ENCODE data around the gene MALT1.

Gene MALT1

DNA sequence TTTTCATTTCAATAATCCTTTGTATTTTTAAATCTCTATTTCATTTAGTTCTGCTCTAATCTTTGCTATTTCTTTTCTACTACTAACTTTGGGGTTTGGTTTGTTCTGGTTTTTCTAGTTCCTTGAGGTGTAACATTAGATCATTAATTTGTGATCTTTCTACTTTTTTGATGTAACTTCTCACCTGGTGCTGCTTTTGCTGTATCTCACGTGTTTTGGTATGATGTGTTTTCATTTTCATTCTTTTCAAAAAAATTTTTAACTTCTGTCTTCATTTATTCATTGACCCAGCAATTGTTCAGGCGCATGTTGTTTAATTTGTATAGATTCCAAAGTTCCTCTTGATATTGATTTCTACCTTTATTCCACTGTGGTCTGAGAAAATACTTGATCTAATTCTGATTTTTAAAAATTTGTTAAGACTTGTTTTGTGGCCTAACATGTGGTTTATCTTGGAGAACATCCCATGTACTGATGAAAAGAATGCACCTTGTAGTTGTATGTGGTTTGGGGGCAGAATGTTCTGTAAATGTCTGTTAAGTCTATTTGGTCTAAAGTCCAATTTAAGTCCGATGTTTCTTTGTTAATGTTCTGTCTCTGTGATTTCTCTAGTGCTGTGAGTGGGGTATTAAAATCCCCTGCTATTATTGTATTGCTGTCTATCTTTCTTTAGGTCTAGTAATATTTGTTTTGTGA is 17.3 kb upstream of the MALT1 start:
- no peak for DNase-seq (ENCODE audit: low read depth in 2 of 2)

DNA sequence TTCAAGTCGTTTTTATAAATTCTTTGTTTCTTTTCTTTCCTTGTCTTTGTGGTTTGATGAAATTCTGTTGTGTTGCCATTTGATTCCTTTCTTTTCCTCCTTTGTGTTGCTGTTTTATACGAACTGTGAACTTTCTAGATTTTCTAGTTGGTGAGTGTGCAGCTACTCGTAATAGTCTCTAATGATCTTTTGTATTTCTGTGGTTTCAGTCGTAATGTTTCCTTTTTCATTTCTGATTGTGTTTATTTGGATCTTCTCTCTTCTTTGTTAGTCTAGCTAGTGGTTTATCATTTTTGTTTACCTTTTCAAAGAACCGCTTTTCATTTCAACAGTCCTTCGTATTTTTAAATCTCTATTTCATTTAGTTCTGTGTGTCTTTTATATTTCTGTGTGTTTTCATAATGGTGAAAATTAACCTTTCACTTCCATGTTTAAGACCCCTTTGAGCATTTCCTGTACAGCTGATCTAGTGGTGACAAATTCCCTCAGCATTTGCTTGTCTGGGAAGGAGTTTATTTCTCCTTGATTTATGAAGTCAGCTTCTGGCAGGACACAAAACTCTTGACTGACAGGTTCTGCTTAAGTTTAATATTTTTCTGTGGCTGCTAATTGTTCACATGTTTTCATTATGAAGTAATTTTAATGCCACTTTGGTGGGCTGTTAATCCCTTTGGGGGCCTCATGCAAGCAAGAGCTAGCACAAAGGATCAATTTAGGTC is 16.2 kb upstream of the MALT1 start:
- no peak for DNase-seq (ENCODE audit: low read depth in 2 of 2)

- no peak for DNase-seq (ENCODE audit: low read depth in 2 of 2)
Observed at GRCh38 chr18:58657081-58657480, 14.2 kb upstream of the MALT1 start.

DNA sequence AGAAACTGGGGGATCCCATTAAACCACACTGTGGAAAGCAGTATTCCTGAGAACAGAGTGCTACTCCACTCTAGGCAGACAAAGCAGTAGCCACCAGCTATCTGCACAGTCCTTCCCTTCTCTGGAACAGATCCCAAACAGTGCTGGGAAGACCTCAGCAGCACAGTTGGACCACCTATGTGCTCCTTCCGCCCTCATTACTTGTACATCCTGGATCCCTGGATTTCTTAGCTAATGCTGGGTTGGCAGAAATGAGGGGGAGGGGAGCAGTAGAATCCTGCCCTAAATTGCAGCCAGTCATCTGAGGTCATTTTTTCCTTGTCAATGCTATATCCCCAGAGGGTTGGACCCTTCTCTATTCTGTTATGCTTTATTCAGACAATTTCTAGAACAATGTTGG is 13.8 kb upstream of the MALT1 start:
- DNase-seq (ENCODE audit: low read depth in 2 of 2) = no peak

- DNase-seq (ENCODE audit: low read depth in 2 of 2) = no peak
Observed at GRCh38 chr18:58659691-58660090, 11.6 kb upstream of the MALT1 start.

GRCh38 chr18:58660915-58661314 is 10.3 kb upstream of the MALT1 start:
- DNase-seq (ENCODE audit: low read depth in 2 of 2) = no peak

DNA sequence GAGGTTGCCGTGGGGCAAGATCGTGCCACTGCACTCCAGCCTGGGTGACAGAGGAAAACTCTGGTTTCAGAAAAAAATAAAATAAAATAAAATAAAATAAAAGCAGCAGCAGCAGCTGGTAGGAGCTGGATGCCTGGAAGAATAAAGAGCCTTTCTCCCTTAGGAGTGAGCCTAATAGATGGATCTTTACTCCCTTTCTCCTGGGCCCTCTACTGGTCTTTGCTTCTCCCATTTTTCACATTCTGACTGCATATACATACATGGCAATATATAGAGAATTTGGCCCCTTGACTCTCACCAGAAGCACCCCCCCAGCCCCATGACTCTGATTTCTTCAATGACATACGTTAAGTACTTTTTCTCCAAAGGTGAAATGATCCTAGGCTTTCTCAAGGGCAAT is 9.8 kb upstream of the MALT1 start:
- no peak for DNase-seq (ENCODE audit: low read depth in 2 of 2)

GRCh38 chr18:58662118-58662517 is 9.1 kb upstream of the MALT1 start:
- no peak for DNase-seq (ENCODE audit: low read depth in 2 of 2)

DNA sequence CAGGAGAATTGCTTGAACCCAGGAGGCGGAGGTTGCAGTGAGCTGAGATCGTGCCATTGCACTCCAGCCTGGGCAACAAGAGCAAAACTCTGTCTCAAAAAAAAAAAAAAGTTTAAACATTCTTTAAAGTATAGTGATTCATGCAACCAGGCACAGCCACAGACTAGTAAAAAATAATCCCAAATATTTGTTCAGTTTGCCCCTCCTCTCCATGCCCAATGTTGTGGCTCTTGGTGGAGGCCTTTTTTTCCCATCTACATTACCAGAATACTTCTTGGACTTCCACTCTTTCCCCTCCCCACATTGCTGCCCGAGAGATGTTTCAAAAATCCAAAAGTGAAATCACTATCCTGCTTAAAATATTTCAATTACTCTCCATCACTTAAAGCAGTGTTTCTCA is 5.1 kb upstream of the MALT1 start:
- DNase-seq (ENCODE audit: low read depth in 2 of 2) = no peak

- DNase-seq (ENCODE audit: low read depth in 2 of 2) = no peak
Observed at GRCh38 chr18:58668211-58668610, 3.1 kb upstream of the MALT1 start.

- no peak for DNase-seq (ENCODE audit: low read depth in 2 of 2)
Observed at GRCh38 chr18:58668897-58669296, 2.4 kb upstream of the MALT1 start.

DNA sequence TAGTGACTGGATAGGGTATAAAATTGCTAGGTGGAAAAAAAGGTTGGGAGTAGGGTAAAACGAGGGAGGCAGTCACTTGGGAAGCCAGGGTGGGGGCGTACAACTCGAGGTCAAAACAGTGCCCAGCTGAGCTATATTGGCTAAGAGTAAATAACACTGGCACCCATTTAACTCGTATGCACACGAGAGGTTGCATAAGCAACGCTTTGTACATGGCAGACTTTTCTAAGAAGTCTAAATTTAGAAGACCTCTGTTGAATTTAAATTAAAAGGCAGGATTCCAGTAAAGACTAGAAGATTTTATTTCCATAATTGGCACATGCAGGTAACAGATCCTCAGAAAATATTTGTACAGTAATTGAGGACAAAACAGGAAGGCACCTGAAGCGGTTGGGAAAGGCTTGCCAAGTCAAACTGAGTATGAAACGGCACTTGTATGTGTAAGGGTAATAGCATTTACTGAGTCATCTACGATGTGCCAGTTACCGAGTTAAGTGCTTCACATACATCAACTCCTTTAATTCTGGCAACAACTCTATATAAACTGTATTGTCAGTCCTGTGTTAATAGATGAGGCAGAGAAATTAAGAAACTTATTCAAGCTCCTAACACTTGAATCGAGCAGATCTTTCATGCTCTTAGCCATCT is 1.4 kb upstream of the MALT1 start:
- DNase-seq (ENCODE audit: low read depth in 2 of 2) = no peak

DNA sequence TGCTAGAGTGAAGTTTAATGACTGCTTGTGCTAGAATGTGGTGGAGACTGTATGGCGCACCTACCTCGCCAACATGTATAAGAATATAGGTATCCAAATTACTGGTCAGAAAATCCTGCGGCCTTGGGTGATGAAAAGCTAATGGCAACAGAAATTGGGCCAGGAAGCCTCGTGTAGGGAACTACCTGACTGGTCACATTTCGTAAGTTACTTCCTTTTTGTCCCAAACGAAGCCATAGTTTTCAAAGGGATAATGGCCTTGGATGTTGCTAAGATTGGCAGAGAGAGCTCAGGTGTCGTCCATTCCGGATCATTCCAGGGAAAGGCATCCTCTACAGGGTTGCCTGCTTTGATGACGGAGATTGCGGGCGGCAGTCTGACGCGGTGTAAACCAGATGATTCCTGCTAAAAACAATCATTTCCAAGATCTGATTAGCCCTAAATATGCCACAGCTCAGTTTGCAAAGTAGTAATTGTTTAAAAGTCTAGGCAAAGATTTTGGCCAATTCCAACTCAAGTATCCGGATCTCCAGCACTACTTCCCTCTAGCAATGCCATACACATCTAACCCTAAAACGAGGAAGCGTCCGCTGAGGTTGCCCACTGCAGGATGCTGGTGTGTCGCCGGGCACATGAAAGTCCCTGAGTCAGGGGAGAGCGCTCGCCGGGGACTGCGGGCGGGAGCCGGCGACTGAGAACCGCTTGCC is 708 bp upstream of the MALT1 start:
- no peak for DNase-seq (ENCODE audit: low read depth in 2 of 2)

GRCh38 chr18:58671632-58672564 is 633 bp downstream of the MALT1 start:
- peak; percentile 19 to 40 for DNase-seq (ENCODE audit: low read depth in 2 of 2)

GRCh38 chr18:58674159-58674558 is 2.9 kb downstream of the MALT1 start:
- DNase-seq (ENCODE audit: low read depth in 2 of 2) = no peak

DNA sequence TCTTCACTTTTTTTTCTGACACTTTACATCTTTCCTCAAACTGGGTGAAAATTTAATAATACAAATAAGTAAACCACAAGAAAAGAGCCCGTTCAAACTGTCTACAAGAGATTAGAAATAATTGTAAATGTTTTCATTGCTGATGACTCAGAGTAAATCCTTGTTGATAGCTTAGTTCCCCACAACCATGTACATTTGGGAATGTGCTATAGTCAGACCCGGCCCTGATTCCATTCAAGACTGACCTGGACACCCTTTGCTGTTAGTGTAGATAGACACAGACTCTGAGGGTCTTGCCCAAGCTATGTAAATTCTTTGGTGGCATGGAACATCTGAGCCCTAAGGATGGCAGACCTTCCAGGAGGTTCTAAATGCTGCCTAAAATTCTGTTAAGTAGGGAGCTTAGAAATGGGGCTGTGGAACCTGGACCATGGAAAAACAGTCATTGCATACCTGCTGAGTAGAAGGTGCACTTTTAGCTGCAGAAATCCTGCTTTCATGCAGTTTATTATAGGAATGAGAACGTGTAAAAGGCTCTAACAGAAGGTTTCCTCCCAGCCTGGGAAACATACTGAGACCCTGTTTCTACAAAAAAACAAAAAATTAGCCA is 3.7 kb downstream of the MALT1 start:
- no peak for DNase-seq (ENCODE audit: low read depth in 2 of 2)

DNA sequence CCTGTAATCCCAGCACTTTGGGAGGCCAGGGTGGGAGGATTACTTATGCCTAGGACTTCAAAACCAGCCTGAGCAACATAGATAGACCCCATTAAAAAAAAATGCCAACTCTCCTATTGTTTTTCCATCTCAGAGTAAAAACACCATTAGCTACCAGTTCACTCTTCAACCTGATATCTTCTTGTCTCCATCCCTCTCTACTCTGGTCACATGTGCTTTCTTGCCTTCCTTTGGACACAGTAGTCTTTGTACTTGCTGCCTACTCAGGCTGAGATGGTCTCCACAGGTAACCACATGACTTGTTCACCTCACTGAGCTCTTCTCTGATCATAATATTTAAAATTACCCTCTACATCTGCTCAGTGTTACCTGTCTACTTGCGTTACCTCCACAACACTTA is 5.0 kb downstream of the MALT1 start:
- DNase-seq (ENCODE audit: low read depth in 2 of 2) = no peak

GRCh38 chr18:58682429-58683069 is 11.3 kb downstream of the MALT1 start:
- no peak for DNase-seq (ENCODE audit: low read depth in 2 of 2)

DNA sequence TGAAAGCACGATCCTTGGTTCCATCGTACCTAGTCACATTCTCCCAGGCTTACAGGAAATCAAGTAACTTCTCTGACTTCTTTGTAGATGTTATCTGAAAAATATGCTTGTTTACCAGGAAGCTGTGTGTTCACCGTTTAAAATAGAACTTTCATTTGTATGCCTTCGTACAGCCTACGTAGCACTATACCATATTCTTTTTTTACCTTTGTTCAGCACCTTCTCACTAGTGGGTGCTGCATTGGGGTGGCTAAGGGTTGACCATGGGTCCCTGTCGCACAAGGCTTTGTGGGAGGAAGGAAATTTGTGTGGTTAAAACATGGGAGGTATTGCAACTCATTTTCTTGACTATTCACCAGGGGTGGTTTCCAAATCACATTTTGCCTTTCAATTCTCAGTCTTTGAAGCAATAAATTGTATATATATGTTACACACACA is 16.6 kb downstream of the MALT1 start:
- DNase-seq (ENCODE audit: low read depth in 2 of 2) = peak; percentile 24 to 43

DNA sequence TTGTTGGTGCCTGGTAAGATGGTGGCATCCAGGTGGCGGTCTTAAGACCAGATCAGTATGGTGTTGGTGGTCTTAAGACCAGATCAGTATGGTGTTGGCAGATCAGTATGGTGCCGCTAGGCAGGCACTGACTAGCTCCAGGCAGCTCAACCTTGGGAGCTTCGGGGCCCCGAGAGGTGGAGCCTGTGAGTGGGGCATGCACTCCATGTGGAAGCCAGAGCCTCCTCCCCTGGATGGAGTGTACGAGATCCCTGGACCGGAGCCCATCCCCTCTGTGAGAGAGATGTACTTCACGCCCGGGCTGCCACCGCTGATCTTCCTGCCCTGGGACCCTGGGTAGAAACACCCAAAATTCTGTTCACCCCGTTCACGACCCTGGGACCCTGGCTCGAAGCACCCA is 19.0 kb downstream of the MALT1 start:
- DNase-seq (ENCODE audit: low read depth in 2 of 2) = no peak

Measured in stimulated activated CD4-positive, alpha-beta T cell treated with anti-CD3 and anti-CD28 coated beads, Interleukin-1b, Interleukin-23, amount 100 ng/mL, for 4 hours (primary cell).